GM19099 (cell line): Measurements from ENCODE around the gene PRKAR1A.

Experiments used
- POLR2A ChIP-seq: IDR thresholded peaks from 3 replicates; pipeline ENCODE4 v1.6.1; 2011; ENCODE audit warnings: low read depth; ENCODE audit not compliant: insufficient read length; ENCODE audit errors: extremely low read depth

PRKAR1A gene

DNA sequence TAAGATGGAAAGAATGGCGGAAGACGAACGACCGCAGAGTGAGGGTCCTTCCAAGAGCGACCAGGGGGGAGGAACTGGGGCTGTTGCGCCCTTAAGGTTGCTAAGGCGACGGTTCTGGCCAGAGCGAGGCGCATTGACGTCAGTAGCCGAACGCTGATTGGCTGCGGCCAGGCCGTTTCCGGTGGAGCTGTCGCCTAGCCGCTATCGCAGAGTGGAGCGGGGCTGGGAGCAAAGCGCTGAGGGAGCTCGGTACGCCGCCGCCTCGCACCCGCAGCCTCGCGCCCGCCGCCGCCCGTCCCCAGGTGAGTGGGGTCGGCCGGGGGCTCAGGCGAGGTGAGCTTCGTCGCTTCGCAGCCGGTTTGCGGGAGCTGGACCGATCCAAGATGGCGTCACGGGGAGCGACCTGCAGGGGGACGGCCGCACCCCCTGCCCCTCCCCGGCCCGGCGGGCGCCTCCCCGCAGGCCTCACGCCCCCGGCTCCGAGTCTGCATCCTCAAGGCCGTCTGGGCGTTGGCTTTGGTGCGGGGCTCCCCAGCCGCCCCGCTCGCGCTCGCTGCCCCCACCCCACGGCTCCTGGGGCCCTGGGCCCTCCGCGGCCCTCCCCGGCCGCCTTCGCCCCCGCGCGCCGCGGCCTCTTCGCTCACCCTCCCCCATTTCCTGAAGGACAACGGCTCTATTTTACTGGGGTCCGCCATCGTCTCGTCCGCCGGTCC, at the start of gene PRKAR1A:
Gene PRKAR1A, plus strand, starts transcription at position 184 of the 713 bp plus-strand sequence. CDS start 2,970 bp downstream, outside the sequence.
- TF ChIP-seq POLR2A: peak; percentile 87

DNA sequence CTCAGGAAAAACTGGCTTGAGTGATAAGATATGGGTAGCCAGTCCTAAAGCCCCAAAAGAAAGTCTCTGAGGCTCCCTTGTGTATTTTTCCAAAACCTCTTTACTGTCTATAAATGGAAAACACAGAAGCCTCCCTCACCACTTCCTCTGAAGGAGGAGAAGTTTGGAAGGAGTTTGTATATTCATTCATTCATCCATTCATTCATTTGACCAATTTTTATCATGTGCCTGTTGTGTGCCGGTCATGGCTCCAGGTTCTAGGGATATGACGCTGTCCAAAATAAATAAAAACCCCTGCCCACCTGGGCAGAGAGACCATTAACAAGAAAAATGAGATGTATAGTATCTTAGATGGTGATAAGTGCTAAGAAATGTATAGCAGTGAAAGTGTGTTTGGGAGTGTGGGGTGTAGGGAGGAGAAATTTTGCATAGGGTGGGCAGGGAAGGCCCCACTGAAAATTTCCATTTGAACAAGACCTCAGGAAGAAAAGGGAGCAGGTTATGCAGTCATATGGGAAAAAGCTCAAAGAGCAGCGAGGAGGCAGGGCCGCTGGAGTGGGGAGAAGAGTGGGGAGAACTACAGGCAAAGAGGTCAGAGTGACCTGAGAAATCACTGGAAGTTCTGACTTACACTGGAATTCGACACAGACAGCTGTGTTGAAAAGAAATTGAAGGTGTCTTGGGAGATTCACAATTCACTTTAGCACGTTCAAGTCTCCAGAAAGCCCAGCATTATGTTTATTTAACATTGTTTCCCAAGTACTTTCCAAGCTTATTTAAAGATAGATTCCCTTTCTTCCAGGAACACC, 48.8 kb upstream of the PRKAR1A start:
- TF ChIP-seq POLR2A: no peak

DNA sequence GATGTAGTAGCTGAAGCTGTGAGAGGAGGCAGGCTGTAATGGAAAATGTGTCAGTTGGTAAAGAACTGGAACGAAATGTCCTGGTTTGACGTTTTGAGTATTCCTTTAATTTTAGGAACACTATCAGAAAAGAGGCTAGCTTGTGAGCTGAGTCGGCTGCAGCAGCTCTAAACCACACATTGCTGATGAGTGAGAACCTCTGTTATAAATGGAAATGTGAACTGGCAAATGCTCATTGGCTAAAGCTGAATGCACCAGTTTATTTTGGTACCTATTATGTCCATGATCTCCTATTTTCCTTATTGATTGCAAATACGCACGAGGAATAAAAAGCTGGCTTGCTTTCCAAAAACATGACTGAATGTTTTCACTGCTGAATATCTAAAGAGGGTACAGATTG, 43.9 kb upstream of the PRKAR1A start:
- no peak for TF ChIP-seq POLR2A

DNA sequence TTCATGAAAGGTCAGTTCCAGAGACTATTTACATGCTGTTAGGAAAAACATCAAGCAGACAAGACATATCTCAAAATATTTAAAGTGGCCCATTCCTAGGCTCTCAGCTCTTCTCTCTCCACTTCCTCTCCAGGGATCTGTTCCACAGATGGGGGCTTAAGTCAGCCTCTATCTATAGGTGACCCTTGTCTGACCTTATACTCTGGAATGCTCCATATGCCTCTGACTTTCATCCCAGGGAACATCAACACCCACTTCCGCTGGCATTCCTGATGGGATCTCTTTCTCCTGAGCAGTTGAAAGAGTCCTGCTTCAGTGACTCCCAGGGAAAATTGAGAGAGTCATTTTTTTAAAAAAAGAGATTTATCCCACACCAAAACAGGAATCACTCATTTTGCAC, 43.4 kb upstream of the PRKAR1A start:
- TF ChIP-seq POLR2A: no peak

DNA sequence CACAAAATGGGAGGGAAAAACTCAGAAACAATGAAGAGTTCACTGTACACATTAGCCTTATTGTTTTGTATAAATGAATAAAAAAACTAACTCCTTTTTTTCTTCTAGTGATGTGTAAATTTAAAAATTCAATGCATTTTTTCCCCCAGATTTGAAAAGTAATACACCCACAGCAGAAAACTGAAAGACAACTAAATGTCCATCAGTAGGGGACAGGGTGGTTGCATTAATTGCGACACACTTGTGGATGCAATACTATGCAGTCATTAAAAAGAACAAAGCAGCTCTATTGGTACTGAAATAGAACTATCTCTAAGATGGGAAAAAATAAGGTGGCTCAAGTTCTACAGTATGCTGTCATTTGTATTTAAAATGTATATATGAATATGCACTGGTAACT, 41.3 kb upstream of the PRKAR1A start:
- TF ChIP-seq POLR2A: no peak

DNA sequence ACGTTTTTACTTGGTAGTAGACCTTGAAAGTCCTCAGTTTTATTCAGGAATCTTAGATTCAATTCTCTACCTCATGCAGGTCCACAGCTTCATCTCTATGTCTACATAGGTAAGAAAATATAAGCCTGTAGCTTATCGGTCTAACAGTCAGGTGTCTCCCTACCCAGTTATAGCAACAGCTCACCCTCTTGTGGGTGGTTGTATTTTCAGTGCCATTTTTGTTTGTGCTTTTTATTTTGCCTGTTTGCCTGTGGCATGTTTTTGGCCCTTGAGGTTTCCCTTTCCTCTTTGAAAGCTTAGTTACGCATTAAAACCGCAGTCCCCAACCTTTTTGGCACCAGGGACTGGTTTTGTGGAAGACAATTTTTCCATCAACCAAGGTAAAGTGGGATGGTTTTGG, 31.3 kb upstream of the PRKAR1A start:
- TF ChIP-seq POLR2A: no peak

DNA sequence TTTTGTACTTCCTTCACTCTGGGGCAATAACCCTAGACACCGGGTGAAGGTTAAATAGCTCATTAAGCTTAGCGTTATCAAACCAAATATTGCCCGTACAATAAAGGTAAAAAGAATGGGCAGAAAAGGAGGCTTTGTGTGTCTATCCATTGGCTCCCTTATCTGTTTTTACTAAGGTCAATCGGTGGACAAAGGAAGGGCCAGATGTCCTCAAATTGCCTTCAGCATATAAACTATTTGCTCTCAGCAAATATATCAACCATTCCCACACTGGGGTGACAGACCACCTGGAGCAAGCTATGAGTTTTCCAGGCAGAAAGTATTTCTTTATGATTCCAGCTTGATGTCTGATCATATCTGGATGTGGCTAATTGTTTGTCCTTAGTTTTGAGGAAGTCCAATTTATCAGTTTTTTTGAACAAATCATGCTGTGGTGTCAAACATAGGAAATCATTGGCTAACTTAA, 29.6 kb upstream of the PRKAR1A start:
- no peak for TF ChIP-seq POLR2A

DNA sequence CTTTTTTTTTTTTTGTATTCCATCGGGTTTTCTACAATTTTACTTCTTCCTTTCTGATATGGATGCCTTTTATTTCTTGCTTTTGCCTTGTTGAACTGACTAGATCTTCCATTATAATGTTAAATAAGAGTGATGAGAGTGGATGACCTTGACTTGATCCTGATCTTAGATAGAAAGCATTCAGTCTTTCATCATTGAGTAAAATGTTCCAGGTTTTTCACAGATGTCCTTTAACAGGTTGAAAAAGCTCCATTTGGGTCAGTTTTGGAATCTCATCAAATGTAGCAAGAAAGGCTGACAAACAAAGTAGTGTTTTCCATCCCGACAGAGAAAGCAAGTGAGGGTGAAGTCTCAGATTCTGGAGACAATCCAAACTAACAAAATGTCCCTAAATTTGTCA, 27.8 kb upstream of the PRKAR1A start:
- no peak for TF ChIP-seq POLR2A

DNA sequence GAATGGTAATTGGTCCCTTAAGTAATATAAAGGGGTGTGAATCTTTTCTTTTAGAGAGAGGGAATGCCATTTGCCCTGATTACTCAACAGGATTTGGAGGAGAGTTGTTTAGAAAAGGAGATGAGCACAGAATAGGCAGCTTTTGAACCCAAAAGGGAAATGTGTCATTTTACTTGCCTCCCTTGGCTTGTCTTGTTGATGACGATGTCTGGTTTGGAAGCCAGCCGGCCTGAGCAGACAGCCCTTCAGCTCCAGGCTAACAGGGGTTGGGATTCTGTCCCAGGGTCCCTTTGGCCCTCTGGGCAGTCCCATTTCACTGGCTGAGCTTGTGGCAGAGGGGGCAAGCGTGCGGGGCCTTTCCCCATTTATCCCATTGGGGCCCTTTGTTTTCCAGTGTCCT, 22.3 kb upstream of the PRKAR1A start:
- no peak for TF ChIP-seq POLR2A

DNA sequence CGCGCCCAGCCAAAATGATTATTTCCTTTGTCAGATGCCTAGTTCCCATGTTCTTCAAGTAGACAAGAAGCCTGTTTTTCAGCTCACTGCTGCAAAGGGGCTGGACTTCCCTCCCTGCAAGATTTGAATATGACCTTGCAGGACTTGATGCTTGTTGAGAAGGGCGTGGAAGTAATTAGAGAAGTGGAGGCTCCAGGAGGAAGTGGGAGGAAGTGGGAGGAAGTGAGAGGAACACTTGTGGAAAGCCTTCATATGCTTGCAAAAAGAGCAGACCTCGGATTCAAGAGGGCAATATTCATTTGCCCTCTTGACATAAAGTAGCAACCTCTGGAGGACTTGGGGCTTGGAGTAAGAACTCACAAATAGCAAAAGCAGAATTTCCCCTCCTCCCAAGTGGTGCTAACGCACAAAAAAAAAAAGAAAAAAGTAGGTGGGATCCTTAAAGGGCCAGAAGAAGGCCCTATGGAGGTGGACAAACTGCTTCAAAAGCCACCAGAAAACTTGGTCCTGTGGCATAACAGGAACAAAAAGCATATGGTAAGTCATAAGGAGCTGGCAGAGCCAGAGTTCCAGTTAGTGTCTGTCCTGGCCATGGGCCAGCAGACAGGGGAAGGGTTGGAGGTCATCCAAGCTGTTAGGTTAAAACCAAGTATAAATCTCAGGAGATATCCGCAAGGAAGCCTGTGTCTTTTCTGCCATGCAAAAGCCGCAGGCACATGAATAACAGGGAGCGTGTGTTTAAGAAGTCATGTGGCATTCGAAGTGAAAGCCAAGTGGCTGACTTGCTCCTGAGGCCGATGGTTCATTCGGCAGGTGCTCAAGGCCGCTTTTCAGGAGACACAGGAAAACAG, 20.6 kb upstream of the PRKAR1A start:
- TF ChIP-seq POLR2A: no peak

DNA sequence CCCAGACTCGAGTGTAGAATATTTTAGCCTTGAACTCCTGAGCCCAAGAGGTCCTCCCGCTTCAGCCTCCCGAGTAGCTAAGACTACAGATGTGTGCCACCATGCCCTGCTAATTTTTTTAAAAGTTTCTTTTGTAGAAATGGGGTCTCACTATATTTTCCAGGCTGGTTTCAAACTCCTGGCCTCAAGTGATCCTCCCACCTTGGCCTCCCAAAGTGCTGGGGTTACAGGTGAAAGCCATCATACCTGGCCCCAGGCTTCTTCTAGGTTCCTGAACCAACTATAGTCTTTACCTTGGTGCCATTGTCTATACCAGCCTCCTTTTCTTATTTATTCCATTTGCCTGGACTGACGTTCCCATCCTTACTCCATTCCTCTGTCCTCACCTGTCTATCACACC, 17.1 kb upstream of the PRKAR1A start:
- no peak for TF ChIP-seq POLR2A

DNA sequence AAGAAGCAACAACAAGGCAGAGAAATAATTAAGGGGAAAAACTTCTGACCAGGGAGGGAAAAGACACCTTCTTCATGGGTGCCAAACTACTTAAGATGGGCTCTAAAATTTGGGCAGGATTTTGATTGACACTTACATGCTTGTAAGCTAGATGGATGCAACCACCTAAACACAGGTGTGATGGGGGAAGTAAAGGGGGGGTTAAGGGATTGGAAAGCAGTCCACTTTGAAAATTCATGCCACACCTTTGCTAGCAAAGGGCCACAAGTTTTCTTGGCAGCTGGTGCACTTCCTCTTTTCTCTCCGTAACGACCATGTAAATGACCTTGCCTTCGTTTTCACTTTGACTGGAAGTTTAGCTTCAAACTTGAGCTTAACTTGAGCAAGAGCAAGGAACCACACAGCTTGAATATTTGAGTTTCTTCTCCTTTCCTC, 14.3 kb upstream of the PRKAR1A start:
- TF ChIP-seq POLR2A: no peak

DNA sequence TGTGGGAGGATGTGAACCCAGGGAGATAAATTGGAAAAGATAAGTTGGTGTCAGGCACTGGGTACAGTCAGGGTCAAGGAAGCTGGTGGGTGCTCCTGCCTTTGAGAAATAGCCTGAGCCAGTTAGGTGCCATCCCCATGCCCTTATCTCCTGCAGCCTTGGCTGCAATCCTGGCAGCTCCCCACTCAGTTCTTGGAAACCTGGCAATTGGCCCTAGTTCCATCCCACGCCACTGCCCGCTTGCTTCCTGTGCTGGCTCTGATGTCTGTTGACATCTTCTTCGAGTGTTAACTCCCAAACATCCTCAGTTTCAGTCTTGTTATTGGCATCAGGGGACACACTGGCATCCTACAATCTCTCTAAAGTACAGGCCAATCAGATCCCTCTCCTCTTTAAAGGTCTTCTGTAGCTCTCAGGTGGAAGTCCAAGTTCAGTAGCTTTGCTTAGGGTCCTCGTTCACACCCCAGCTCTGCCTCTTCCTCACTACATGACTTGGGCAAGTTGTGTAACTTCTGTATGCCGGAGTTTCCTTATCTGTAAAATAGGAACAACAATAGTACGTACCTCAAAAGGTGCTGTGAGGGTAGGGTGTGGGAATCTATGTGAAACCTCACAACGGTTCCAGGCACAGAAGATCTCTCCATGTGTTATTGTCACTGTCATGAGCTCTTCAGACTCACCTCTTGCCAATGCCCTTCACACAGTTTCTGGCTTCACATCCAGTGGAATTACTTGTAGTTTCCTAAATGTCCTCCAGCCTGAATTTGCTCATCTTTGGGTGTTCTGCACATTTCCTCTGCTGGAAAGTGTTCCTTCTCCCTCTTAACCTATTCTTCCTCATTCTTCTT, 13.5 kb upstream of the PRKAR1A start:
- no peak for TF ChIP-seq POLR2A

DNA sequence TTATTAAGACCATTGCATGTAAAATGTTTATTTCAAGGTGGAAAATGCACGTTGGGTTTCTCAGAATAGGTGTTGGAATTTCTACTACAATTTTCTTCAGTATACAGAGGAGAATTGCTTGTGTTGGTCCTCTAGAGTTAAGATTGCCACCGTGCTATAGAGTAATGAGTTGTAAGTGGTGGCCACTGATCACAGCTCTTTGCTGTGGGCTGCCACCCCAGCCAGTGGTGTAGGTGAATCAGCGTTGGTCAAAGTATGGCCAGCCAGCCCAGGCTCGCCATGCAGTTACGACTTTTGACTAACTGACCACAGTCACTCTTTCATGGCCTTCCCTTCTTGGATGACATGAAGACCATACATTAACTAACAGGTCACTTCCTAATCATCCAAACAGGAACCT, 12.6 kb upstream of the PRKAR1A start:
- TF ChIP-seq POLR2A: no peak

DNA sequence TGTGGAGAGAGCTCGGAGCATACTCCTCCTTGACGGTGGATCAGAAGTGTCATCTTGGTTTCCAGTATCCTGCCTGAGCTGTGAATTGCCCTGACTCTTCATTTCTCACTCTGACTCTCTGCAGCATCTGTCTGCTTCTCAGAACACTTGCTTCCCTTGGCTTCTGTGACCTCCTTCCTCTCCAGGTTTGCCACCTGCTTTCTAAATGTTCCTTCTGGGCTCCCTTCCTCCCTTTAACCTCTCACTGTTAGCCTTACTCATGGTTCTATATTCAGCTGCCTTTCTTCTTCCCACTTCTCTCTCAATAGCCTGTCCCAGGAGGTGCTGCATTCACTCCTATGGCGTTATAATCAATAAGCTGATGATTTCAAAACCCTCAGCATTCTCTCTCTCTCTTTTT, 11.2 kb upstream of the PRKAR1A start:
- no peak for TF ChIP-seq POLR2A

DNA sequence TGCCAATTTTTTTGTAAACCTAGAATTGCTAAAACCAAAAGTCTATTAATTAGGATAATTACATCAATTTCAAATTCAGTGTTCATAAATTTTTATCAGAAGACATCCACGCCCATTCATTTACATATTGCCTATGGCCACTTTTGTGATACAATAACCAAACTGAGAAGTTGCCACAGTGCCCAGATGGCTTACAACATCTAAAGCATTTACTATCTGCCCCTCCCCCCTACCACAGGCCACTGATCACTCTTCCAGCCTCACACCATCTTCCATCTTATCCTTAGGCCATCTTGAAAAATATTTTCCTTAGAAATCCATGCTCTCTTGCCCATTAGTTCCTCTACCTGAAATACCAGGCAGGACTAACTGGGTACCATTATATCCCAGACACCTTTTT, 6.3 kb upstream of the PRKAR1A start:
- TF ChIP-seq POLR2A: no peak
